CD4-positive, alpha-beta T cell (primary cell): Measurements from ENCODE around the gene DNAJB2. TPM values are rescaled to one million over a fixed set of nuclear protein-coding genes. Genes with fewer than 3 reads are reported as not detected.

ENCODE experiments used
- ATAC-seq: fragments of 200-7000 bp; cut with Tn5 transposase; one replicate; pipeline ENCODE4 v1.10.0; 2022; ENCODE audit warnings: mild to moderate bottlenecking; ENCODE audit not compliant: poor library complexity
- CTCF ChIA-PET: fragments of 350-600 bp; sonication (Branson Sonifier 250); formaldehyde crosslinking; loops from one replicate; lab custom pipeline; 2021; ENCODE audit warnings: antibody characterized with exemption, inconsistent platforms; lab: Charles Lee
- POLR2A ChIA-PET: fragments of 350-600 bp; sonication (Branson Sonifier 250); formaldehyde crosslinking; loops from one replicate; lab custom pipeline; 2021; ENCODE audit warnings: antibody characterized with exemption, inconsistent platforms; lab: Charles Lee
- DNase-seq, 14 experiments: peaks; one replicate each; pipeline ENCODE4 v3.0.0-alpha.2; 2013 to 2020; ENCODE audit warnings: mixed read lengths in 2 of 14
- H3K27ac ChIP-seq, 2 donors: one replicate each; pipeline versions ENCODE4 v1.5.1 to v1.7.0; 2013; ENCODE audit warnings: low read length in 2 of 2, low read depth in 1 of 2, mild to moderate bottlenecking in 1 of 2
- H3K27me3 ChIP-seq, 2 experiments: 1 replicate in 1 of 2; 2 replicates in 1 of 2; pipeline versions ENCODE4 v1.6.1 to v1.7.0; 2013; ENCODE audit warnings: low read length in 2 of 2, control low read depth in 1 of 2, mild to moderate bottlenecking in 1 of 2, moderate library complexity in 1 of 2; ENCODE audit not compliant: insufficient read depth in 2 of 2, control insufficient read depth in 1 of 2
- H3K36me3 ChIP-seq: one replicate; pipeline ENCODE4 v1.6.1; 2013; ENCODE audit warnings: low read length, control low read depth; ENCODE audit not compliant: insufficient read depth
- H3K4me1 ChIP-seq: one replicate; pipeline ENCODE4 v1.6.1; 2013; ENCODE audit warnings: low read length, control low read depth; ENCODE audit not compliant: insufficient read depth
- H3K4me3 ChIP-seq: one replicate; pipeline ENCODE4 v1.5.1; 2013; ENCODE audit warnings: mild to moderate bottlenecking, low read length, moderate library complexity
- H3K9me3 ChIP-seq, 2 experiments: 1 replicate in 1 of 2; 2 replicates in 1 of 2; pipeline versions ENCODE4 v1.6.1 to v1.7.0; 2013; ENCODE audit warnings: low read length in 2 of 2, mild to moderate bottlenecking in 2 of 2, control low read depth in 1 of 2, moderate library complexity in 1 of 2; ENCODE audit not compliant: control insufficient read depth in 1 of 2, insufficient read depth in 1 of 2
- H3K27ac Mint-ChIP-seq: one replicate; pipeline ENCODE4 v1.8.0; 2020; ENCODE audit warnings: mixed read lengths
- H3K27me3 Mint-ChIP-seq: one replicate; pipeline ENCODE4 v1.8.0; 2021; ENCODE audit warnings: mixed read lengths
- H3K36me3 Mint-ChIP-seq: one replicate; pipeline ENCODE4 v1.8.0; 2021; ENCODE audit warnings: low read depth, mixed read lengths
- H3K4me1 Mint-ChIP-seq: one replicate; pipeline ENCODE4 v1.8.0; 2021; ENCODE audit warnings: low read depth, mixed read lengths
- H3K4me3 Mint-ChIP-seq: one replicate; pipeline ENCODE4 v1.8.0; 2020; ENCODE audit warnings: mild to moderate bottlenecking, mixed read lengths
- H3K9me3 Mint-ChIP-seq: one replicate; pipeline ENCODE4 v1.8.0; 2020; ENCODE audit warnings: mixed read lengths
- CTCF ChIP-seq: fragments of 200-600 bp; IDR thresholded peaks from one replicate; pipeline ENCODE4 v1.8.0; 2022; ENCODE audit warnings: antibody characterized with exemption, mild to moderate bottlenecking
- intact Hi-C, 2 experiments: fragments of 100-400 bp; cut with DNase I in 1 of 2; cut with micrococcal nuclease in 1 of 2; formaldehyde crosslinking; loops; one replicate each; pipeline versions ENCODE4 v1.15.1 to v1.9.0; 2023 to 2025; cut with DNase I, micrococcal nuclease
- total RNA-seq, 174 experiments: library from RNA in 2 of 174; stranded (reverse) in 2 of 174; gene quantifications; one replicate each; pipeline ENCODE4 v1.2.3 and lab custom pipeline; 2021 to 2026

Gene DNAJB2
- total RNA-seq, 2 experiments from 2014 or later, result 151 to 161 TPM

- TF ChIP-seq CTCF, result no peak
- Histone ChIP-seq H3K27me3 (no peaks in the 10 kb centered on the region), H3K27ac (no peak overlapping the region), H3K4me1 (peaks cover 43% of the 10 kb centered on the region), H3K9me3 (no peaks in the 10 kb centered on the region), H3K36me3 (peaks cover 57% of the 10 kb centered on the region), H3K4me3 (no peak overlapping the region)
- DNase-seq, result no peak
- CTCF ChIA-PET, result interaction anchor here (12.0 kb wide), 1 partner anchor 13 kb away, joined by 190 read pairs; no protein-coding TSS in a partner anchor
- intact Hi-C loops, result loop anchor here in 1 of 2 experiments (1.0 kb wide), 1 partner anchor 11 kb away; no protein-coding TSS in a partner anchor
- H3K4me3 Mint-ChIP-seq, result no peak overlapping the region
- H3K36me3 Mint-ChIP-seq, result peaks cover 63% of the 10 kb centered on the region
- H3K27me3 Mint-ChIP-seq, result no peaks in the 10 kb centered on the region
- no peaks in the 10 kb centered on the region for H3K9me3 Mint-ChIP-seq
- peak overlapping the region; percentile 98 for H3K27ac Mint-ChIP-seq
- ATAC-seq, result no peak
- POLR2A ChIA-PET, result interaction anchor here (1.5 to 7.5 kb wide), 3 partner anchors 13 to 107 kb away, joined by 3 to 202 read pairs (median 7); partner anchors contain the start of genes TUBA4A and TUBA4B
- peaks cover 43% of the 10 kb centered on the region for H3K4me1 Mint-ChIP-seq
Measured at GRCh38 chr2:219281588-219281987, 2.4 kb downstream of the DNAJB2 start.

- Mint-ChIP-seq H3K27me3 (no peaks in the 10 kb centered on the region), H3K4me1 (peaks cover 41% of the 10 kb centered on the region), H3K9me3 (no peaks in the 10 kb centered on the region), H3K27ac (peak overlapping the region; percentile 98), H3K4me3 (no peak overlapping the region), H3K36me3 (peaks cover 67% of the 10 kb centered on the region)
- peaks cover 41% of the 10 kb centered on the region for H3K4me1 ChIP-seq
- no peak overlapping the region for H3K4me3 ChIP-seq
- DNase-seq (no peak), ATAC-seq (no peak)
- no peak for TF ChIP-seq CTCF
- H3K9me3 ChIP-seq, result no peaks in the 10 kb centered on the region
- intact Hi-C loops, result no loop called here
- no peaks in the 10 kb centered on the region for H3K27me3 ChIP-seq
- ChIA-PET CTCF (interaction anchor here (12.0 kb wide), 1 partner anchor 12 kb away, joined by 190 read pairs; no protein-coding TSS in a partner anchor), POLR2A (interaction anchor here (1.5 to 7.5 kb wide), 3 partner anchors 13 to 106 kb away, joined by 3 to 202 read pairs (median 7); partner anchors contain the start of genes TUBA4A and TUBA4B)
- H3K27ac ChIP-seq, result no peak overlapping the region
- H3K36me3 ChIP-seq, result peaks cover 58% of the 10 kb centered on the region
Measured at GRCh38 chr2:219282375-219282774, 3.2 kb downstream of the DNAJB2 start.

- Mint-ChIP-seq H3K36me3 (peaks cover 67% of the 10 kb centered on the region), H3K27ac (peak overlapping the region; percentile 98), H3K9me3 (no peaks in the 10 kb centered on the region), H3K27me3 (no peaks in the 10 kb centered on the region), H3K4me3 (peak overlapping the region; percentile 25), H3K4me1 (peaks cover 34% of the 10 kb centered on the region)
- CTCF ChIA-PET, result interaction anchor here (12.0 kb wide), 1 partner anchor 12 kb away, joined by 190 read pairs; no protein-coding TSS in a partner anchor
- Histone ChIP-seq H3K4me1 (peaks cover 34% of the 10 kb centered on the region), H3K27ac (no peak overlapping the region), H3K9me3 (no peaks in the 10 kb centered on the region), H3K4me3 (no peak overlapping the region), H3K27me3 (no peaks in the 10 kb centered on the region), H3K36me3 (peaks cover 58% of the 10 kb centered on the region)
- POLR2A ChIA-PET, result interaction anchor here (7.5 kb wide), 1 partner anchor 31 kb away, joined by 202 read pairs; the partner anchor contains the start of genes TUBA4A and TUBA4B
- DNase-seq (no peak), ATAC-seq (no peak)
- TF ChIP-seq CTCF, result no peak
- intact Hi-C loops, result no loop called here
Measured at GRCh38 chr2:219282943-219283581, 3.9 kb downstream of the DNAJB2 start.
